Activated T-cell treated with anti-CD3 and anti-CD28 coated beads, Interleukin-2, amount 50 U/mL, for 72 hours (primary cell): ENCODE measurements around the gene ARHGAP24. TPM values are rescaled to one million over a fixed set of nuclear protein-coding genes. Genes with fewer than 3 reads are reported as not detected.

Source experiments
- ATAC-seq, 2 donors: fragments of 150-1000 bp; cut with Tn5 transposase; replicated peaks in 1 of 2; 2 replicates each; pipeline ENCODE4 v1.10.0; 2021; ENCODE audit warnings: moderate library complexity in 2 of 2, mild to moderate bottlenecking in 1 of 2
- DNase-seq, 2 donors: peaks; one replicate each; pipeline ENCODE4 v3.0.0; 2021 to 2022; ENCODE audit warnings: mixed read lengths in 1 of 2
- H3K27ac Mint-ChIP-seq: one replicate; pipeline ENCODE4 v1.8.0; 2022; ENCODE audit warnings: mild to moderate bottlenecking, moderate library complexity, mixed read lengths
- H3K27me3 Mint-ChIP-seq: one replicate; pipeline ENCODE4 v1.8.0; 2022; ENCODE audit warnings: low read depth, mixed read lengths
- H3K36me3 Mint-ChIP-seq, 2 donors: one replicate each; pipeline ENCODE4 v1.8.0; 2022; ENCODE audit warnings: mixed read lengths in 2 of 2, mild to moderate bottlenecking in 1 of 2; ENCODE audit not compliant: insufficient read depth in 2 of 2
- H3K4me1 Mint-ChIP-seq: one replicate; pipeline ENCODE4 v1.8.0; 2022; ENCODE audit warnings: low read depth, mixed read lengths
- H3K4me3 Mint-ChIP-seq, 2 donors: one replicate each; pipeline ENCODE4 v1.8.0; 2022; ENCODE audit warnings: mild to moderate bottlenecking in 2 of 2, mixed read lengths in 2 of 2, moderate library complexity in 2 of 2
- H3K9me3 Mint-ChIP-seq, 2 donors: one replicate each; pipeline ENCODE4 v1.8.0; 2022; ENCODE audit warnings: mixed read lengths in 2 of 2
- total RNA-seq, 2 donors: library from RNA; stranded (reverse); gene quantifications; one replicate each; pipeline ENCODE4 v1.2.3, GENCODE V29; 2022

Gene ARHGAP24
- total RNA-seq, 2 donors from 2014 or later, result not detected

DNA sequence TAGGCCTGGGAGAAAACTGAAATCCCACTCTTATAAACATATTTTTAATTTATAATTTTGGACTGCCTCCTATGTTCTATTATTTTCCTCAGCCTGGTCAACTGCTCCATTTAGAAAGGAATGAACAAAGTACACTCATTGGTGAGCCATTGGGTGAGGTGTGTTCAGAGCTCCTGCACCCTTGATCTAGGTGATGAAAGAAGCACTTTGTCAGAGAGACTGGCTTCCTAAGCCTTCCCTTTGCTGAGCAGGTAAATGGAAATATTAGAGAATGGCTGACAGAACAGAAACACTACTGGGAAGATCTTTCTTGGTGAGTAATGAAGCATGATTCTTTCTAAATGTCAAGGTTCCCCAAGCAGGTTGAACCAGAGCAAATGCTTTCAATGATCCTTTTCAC lies 19.0 kb upstream of the ARHGAP24 start:
- H3K9me3 Mint-ChIP-seq, result no peaks in the 10 kb centered on the region
- no peaks in the 10 kb centered on the region for H3K27me3 Mint-ChIP-seq
- no peak for ATAC-seq
- no peaks in the 10 kb centered on the region for H3K4me1 Mint-ChIP-seq
- DNase-seq, result no peak
- no peak overlapping the region for H3K27ac Mint-ChIP-seq
- H3K36me3 Mint-ChIP-seq, result no peaks in the 10 kb centered on the region
- H3K4me3 Mint-ChIP-seq, result no peak overlapping the region

DNA sequence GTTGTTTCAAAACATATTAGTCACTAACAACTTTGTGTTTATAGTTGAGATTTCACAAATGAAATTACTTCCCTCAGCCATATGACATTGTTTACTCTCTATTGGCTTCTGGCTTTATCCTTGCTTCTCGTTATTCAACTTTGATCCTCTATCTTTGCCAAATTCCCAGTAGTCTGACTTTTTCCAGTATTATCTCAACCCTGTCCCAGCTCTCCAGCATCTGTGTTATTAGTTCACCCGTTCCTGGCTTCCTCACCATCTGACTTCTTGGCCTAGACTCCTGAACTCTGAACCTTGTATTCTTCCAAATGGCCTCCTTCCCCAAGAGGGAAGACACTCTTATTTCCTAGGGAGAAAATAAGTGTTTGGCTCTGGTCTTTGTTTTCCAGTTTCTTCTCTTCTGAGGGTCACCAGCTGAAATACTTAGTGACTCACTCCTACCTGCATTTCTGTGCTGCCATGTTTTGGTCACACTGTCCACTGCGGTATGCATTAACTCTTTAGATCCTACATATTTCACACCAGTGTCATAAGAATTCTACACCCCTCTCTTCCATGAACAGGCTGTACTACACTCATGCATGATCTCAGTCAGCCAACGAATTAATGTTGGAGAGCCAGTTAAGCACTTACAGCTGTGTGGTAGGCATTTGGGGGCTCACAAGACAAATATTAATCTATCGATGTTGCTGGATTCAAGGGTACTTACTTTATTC lies 17.0 kb upstream of the ARHGAP24 start:
- Mint-ChIP-seq H3K4me1 (no peaks in the 10 kb centered on the region), H3K9me3 (no peaks in the 10 kb centered on the region), H3K27me3 (no peaks in the 10 kb centered on the region), H3K36me3 (no peaks in the 10 kb centered on the region), H3K27ac (no peak overlapping the region), H3K4me3 (no peak overlapping the region)
- ATAC-seq (no peak), DNase-seq (no peak)

DNA sequence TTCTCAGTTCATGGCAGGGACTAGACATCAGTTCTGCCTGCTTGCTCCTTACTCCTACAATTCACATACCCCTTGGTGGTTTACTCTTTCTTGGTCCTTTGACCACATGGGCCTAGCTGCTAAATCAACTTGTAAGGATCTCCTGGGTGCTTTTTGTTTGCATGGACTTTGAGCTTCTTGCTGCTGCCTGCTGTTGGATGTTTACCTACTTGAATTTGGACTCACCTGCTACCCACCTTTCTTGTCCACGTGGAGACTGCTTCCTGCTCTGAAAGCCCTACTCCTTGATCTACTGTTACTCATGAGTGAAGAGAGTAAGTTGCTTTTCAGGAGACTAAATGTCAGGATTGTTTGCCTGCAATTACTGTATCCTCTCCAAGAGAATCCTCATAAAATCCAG lies 15.2 kb upstream of the ARHGAP24 start:
- no peak overlapping the region for H3K27ac Mint-ChIP-seq
- H3K9me3 Mint-ChIP-seq, result no peaks in the 10 kb centered on the region
- DNase-seq (no peak), ATAC-seq (no peak)
- no peak overlapping the region for H3K4me3 Mint-ChIP-seq
- no peaks in the 10 kb centered on the region for H3K36me3 Mint-ChIP-seq
- no peaks in the 10 kb centered on the region for H3K4me1 Mint-ChIP-seq
- H3K27me3 Mint-ChIP-seq, result no peaks in the 10 kb centered on the region

DNA sequence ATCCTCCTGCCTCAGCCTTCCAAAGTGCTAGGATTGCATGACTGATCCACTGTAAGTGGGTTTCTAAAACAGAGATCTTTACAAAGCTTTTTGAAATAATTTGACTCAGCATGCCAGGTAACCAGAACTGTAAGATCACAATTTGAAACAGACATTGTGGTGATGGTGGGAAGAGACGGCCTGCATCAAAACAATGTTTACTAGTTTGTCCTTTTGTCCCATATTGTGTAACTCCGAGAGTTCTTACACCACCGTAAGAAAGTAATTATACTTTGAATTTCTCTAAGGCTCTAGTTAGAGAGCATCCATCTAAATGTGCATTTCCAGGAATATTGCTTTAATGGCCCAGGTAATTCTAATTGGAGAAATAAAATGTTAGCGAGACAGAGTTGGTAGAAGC lies 594 bp upstream of the ARHGAP24 start:
- Mint-ChIP-seq H3K4me3 (peak overlapping the region in 1 of 2 donors; percentile 57), H3K4me1 (peaks cover 6% of the 10 kb centered on the region), H3K9me3 (peaks cover 0 to 2% of the 10 kb centered on the region in 2 donors), H3K27ac (no peak overlapping the region), H3K27me3 (peaks cover 23% of the 10 kb centered on the region), H3K36me3 (no peaks in the 10 kb centered on the region)
- no peak for DNase-seq
- no peak for ATAC-seq

DNA sequence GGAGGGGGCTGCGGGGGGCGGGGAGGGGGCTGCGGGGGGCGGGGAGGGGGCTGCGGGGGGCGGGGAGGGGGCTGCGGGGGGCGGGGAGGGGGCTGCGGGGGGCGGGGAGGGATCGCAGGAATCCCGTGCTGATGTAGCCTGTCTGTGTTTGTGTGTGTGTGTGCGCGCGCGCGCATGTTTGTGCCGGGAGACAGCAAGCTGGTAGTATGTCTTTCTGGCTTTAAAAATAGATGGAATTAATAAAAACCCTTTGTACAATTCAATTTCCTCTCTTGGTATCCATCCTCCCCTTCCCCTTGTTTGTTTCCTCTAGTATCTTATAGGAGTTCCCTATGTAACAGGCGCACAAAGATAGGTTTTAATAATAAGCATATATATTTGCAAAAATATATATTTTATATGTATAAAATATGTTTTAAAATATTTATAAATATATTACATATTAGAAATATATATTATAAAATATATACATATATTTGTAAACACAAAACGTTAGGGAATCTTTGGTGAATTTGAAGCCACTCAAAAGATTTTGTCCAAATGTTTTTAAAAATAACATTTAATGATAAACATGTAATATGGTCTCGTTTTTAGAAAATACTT lies 782 bp downstream of the ARHGAP24 start:
- H3K9me3 Mint-ChIP-seq, result no peaks in the 10 kb centered on the region
- H3K4me3 Mint-ChIP-seq, result no peak overlapping the region
- no peak for ATAC-seq
- peaks cover 6% of the 10 kb centered on the region for H3K4me1 Mint-ChIP-seq
- no peaks in the 10 kb centered on the region for H3K36me3 Mint-ChIP-seq
- no peak overlapping the region for H3K27ac Mint-ChIP-seq
- H3K27me3 Mint-ChIP-seq, result peaks cover 23% of the 10 kb centered on the region
- no peak for DNase-seq

DNA sequence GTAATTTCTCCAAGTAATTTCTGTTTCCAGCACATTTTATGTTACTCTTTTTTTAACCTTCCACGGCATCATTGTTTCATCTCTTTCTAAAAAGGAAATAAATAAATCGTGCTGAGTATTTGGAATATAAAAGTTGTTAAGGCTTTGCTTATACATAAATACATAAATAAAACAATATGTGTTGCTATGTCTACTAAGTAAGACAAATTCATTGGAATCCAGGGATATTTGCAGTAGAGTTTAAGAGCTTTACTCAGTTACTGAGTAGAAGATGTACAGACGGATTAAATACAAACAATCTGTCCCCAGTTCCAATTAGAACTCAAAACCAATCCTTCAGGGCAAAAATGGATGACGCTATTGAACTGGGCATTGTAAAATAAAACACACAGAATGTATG lies 1.4 kb downstream of the ARHGAP24 start:
- Mint-ChIP-seq H3K36me3 (no peaks in the 10 kb centered on the region), H3K4me1 (peaks cover 6% of the 10 kb centered on the region), H3K27ac (no peak overlapping the region), H3K27me3 (peaks cover 23% of the 10 kb centered on the region), H3K9me3 (no peaks in the 10 kb centered on the region), H3K4me3 (no peak overlapping the region)
- DNase-seq (no peak), ATAC-seq (no peak)

DNA sequence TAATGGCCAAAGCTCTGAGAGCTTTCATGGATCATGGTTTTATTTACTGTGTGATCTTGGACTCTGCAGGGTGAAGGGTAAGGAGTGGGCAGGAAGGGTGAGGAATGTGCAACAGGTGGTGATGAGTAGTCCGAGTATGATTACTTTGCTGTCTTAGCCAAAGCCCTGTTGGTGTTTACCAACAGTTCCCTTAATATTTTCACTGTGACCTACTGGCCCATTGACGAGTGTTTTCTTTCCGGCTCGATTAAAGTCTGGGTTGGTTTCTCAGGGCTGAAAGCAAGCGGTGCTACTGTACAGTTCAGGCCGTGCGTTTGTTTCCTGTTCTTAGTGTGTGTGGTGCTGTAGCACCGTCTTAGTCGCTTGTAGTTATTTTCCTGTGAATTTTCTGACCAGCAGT lies 2.6 kb downstream of the ARHGAP24 start:
- no peak for DNase-seq
- H3K4me3 Mint-ChIP-seq, result no peak overlapping the region
- no peak overlapping the region for H3K27ac Mint-ChIP-seq
- H3K4me1 Mint-ChIP-seq, result peaks cover 6% of the 10 kb centered on the region
- peaks cover 23% of the 10 kb centered on the region for H3K27me3 Mint-ChIP-seq
- no peak for ATAC-seq
- H3K9me3 Mint-ChIP-seq, result no peaks in the 10 kb centered on the region
- no peaks in the 10 kb centered on the region for H3K36me3 Mint-ChIP-seq

DNA sequence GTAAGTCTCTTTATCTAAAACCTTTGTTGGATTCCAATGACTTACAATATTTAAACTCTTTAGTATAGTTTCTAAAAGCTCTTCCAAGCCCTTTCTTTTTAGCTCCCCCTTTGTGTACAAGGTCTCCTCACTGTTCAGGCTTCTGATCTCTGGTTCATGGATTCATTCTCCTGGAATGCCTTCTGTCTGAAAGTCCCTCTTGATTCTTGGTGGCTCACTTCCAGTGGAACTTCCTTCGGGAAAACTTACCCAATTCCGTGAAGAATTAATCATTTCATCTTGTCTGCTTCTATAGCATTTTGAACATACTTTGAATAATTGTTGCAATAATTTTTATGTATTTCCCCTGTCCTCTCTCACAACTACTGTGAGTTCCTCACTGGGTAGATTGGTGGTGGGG lies 3.6 kb downstream of the ARHGAP24 start:
- Mint-ChIP-seq H3K4me3 (no peak overlapping the region), H3K27me3 (peaks cover 23% of the 10 kb centered on the region)

DNA sequence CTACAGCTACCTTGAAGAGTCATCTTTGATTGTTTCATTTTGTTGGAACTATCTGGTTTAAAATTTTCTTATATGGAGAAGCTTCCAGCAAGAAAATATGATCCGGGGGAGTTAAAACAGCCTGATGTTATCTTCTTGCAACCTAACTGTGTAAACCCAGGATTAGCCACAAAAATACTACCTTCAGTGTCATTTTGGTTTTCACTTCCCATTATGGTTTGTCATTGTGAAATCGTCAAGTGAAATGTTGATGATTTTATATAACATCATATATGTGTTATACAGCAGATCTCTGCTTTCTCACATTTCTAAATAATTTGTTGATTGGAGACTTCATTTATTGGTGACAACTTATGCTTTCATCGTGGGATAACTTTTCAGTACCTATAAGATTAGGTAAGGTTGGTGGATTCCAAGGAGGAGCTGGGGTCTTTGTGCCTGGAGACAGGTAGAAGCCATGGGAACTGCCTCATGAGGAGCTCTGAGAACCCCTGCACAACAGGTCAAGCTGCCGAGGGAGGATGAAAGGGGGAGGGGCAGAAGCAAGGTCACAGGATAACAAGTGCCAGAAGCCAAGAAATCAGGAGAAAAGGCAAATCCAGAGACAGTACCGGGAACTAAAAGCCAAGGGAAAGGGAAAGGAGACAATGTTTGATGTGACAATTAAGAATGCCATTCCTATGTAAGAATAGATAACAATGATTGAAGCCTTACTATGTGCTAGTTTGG lies 7.2 kb downstream of the ARHGAP24 start:
- no peak overlapping the region for H3K4me3 Mint-ChIP-seq

More for the DNA sequence above, 3.6 kb downstream of the ARHGAP24 start:
- no peak for DNase-seq
- no peak for ATAC-seq
- Mint-ChIP-seq H3K36me3 (no peaks in the 10 kb centered on the region), H3K4me1 (peaks cover 6% of the 10 kb centered on the region), H3K27ac (no peak overlapping the region), H3K9me3 (no peaks in the 10 kb centered on the region)

DNA sequence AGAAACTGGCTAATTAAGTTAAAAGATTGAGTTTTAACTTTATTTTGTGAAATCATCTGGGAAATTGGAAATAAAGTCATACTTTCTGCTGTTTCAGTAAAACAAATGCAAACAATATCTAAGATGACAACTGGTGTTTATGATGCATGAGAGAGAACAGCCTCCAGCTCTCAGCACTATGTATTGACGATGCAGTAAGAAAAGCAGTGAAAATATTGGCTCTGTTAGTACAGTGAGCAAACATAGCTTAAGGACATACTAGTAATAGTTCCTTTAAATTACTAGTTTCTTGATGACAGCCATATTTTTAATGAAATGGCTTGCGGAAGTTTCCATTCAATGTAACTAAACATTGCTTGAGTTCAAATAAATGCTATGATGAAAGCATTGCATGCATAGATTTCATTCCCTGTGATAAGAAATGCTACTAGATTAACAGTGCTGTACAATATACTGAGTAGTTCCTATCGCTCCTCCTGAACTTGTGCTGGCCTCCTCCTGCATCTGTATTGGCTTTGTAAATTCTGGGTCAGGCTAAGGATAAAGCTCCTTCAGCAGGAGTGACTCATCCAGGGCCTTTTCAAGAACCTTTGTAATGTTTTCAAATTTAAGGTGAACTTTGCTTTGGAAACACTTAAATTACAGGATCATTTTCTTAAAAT lies 11.6 kb downstream of the ARHGAP24 start:
- Mint-ChIP-seq H3K9me3 (no peaks in the 10 kb centered on the region), H3K4me1 (no peaks in the 10 kb centered on the region), H3K27me3 (no peaks in the 10 kb centered on the region), H3K4me3 (no peak overlapping the region), H3K27ac (no peak overlapping the region), H3K36me3 (no peaks in the 10 kb centered on the region)
- DNase-seq (no peak), ATAC-seq (peak in 1 of 2 donors; percentile 25)

More for the DNA sequence above, 7.2 kb downstream of the ARHGAP24 start:
- Mint-ChIP-seq H3K36me3 (no peaks in the 10 kb centered on the region), H3K27ac (no peak overlapping the region), H3K4me1 (no peaks in the 10 kb centered on the region), H3K9me3 (no peaks in the 10 kb centered on the region), H3K27me3 (peaks cover 13% of the 10 kb centered on the region)
- ATAC-seq (no peak), DNase-seq (no peak)

DNA sequence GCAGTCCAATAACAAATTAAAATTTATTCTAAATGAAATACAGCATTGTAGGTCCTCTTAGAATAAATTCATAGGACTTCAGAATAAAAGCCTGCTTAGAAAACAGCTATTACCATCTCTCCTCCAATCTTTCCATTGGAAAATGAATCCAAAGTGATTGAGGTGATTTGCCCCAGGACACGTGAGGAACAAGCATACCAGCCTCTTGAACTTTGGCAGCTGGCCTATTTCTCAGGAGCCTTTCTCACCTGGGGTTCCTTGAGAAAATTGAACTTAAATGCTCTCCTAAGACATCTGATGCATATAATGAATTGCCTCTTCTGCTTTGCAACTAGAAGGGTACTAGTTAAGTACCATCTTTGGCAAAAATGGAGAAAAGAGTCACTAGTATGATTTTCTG lies 13.5 kb downstream of the ARHGAP24 start:
- ATAC-seq, result no peak
- Mint-ChIP-seq H3K36me3 (no peaks in the 10 kb centered on the region), H3K27ac (no peak overlapping the region), H3K27me3 (no peaks in the 10 kb centered on the region), H3K4me3 (no peak overlapping the region), H3K4me1 (no peaks in the 10 kb centered on the region), H3K9me3 (peaks cover 3 to 8% of the 10 kb centered on the region in 2 donors)
- no peak for DNase-seq

DNA sequence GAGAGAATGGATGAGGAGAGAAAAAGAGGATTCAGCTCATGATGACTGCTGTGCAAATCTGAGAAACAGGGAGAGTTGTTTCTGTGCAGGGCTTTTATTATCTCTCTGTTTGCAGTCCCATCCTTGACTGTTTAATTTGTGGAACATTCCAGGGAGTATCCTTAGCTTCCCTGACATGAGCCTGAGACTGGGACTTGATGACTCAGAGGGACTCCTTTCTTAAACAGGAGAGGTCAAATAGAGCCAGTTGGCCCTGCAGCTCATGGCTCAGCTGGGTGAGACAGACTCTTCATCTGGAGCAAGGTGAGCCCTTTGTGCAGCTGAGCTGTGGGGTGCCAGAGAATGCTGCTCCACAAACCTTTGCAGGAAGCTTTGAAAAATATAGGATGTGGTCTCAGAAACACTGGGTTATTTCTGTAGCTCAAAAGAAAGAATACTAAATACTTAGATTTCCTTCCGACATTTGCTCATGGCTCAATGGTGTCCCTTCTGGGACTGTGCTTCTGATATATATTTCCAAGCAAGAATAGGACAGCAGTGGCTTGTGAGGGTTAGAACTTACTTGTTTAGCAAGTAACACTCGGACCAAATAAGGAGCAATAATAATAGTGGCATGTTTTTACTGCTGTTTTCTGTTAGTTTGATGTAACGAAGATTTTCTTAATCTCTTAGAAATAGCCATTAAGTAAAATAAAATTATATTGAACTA lies 14.5 kb downstream of the ARHGAP24 start:
- H3K4me1 Mint-ChIP-seq, result no peaks in the 10 kb centered on the region
- no peak overlapping the region for H3K27ac Mint-ChIP-seq
- DNase-seq, result no peak
- H3K36me3 Mint-ChIP-seq, result no peaks in the 10 kb centered on the region
- no peak for ATAC-seq
- peaks cover 4 to 9% of the 10 kb centered on the region in 2 donors for H3K9me3 Mint-ChIP-seq
- no peaks in the 10 kb centered on the region for H3K27me3 Mint-ChIP-seq
- no peak overlapping the region for H3K4me3 Mint-ChIP-seq
